SKM-1 treated with dmso at 0.1 percent for 144 hours (cell line): ENCODE measurements around the gene METTL26.
A peak's percentile ranks its signal among the peaks of the same experiment; 100 is the strongest.

Experiments used
- DNase-seq: peaks from one replicate; lab custom pipeline; 2025; ENCODE audit not compliant: unreplicated experiment; lab: John Stamatoyannopoulos, UW

Gene METTL26

GRCh38 chr16:636206-637080 is at the start of gene METTL26:
METTL26 (minus strand) TSS chr16:636305; CDS start chr16:636290, 15 bp downstream.
- DNase-seq = peak; percentile 93

- no peak for DNase-seq
Measured at GRCh38 chr16:684961-685696, 49.0 kb upstream of the METTL26 start.

- DNase-seq = peak; percentile 87
Measured at GRCh38 chr16:684071-684794, 48.1 kb upstream of the METTL26 start, which contains the start of gene JMJD8. JMJD8 (minus strand) TSS chr16:684334; CDS start chr16:684319, 15 bp downstream.

- DNase-seq = no peak
Measured at GRCh38 chr16:683396-684070, 47.4 kb upstream of the METTL26 start.

GRCh38 chr16:682493-683395 is 46.6 kb upstream of the METTL26 start:
- no peak for DNase-seq

- no peak for DNase-seq
Measured at GRCh38 chr16:681746-682427, 45.8 kb upstream of the METTL26 start.

- DNase-seq = peak; percentile 14
Measured at GRCh38 chr16:680967-681745, 45.1 kb upstream of the METTL26 start.

- DNase-seq = no peak
Measured at GRCh38 chr16:680625-680945, 44.5 kb upstream of the METTL26 start.

GRCh38 chr16:679814-680624 is 43.9 kb upstream of the METTL26 start, which contains the start of gene STUB1:
STUB1 (plus strand) TSS chr16:680410; CDS start chr16:680526, 116 bp downstream.
- peak; percentile 67 for DNase-seq

- no peak for DNase-seq
Measured at GRCh38 chr16:678858-679813, 43.0 kb upstream of the METTL26 start.

- no peak for DNase-seq
Measured at GRCh38 chr16:678209-678857, 42.2 kb upstream of the METTL26 start.

GRCh38 chr16:677316-678190 is 41.4 kb upstream of the METTL26 start:
- DNase-seq = no peak

- no peak for DNase-seq
Measured at GRCh38 chr16:676913-677312, 40.8 kb upstream of the METTL26 start.

GRCh38 chr16:676565-676902 is 40.4 kb upstream of the METTL26 start:
- DNase-seq = no peak

- DNase-seq = no peak
Measured at GRCh38 chr16:675884-676564, 39.9 kb upstream of the METTL26 start.
